NT2/D1 (cell line): ENCODE measurements around the gene CNTD1.

Experiments used
- YY1 ChIP-seq: IDR thresholded peaks from 2 replicates; pipeline ENCODE4 v1.6.1; 2011; ENCODE audit not compliant: insufficient read length, insufficient read depth
- ZNF274 ChIP-seq: IDR thresholded peaks from 2 replicates; pipeline ENCODE4 v1.6.1; 2011; ENCODE audit warnings: mild to moderate bottlenecking, low read depth, low read length

DNA sequence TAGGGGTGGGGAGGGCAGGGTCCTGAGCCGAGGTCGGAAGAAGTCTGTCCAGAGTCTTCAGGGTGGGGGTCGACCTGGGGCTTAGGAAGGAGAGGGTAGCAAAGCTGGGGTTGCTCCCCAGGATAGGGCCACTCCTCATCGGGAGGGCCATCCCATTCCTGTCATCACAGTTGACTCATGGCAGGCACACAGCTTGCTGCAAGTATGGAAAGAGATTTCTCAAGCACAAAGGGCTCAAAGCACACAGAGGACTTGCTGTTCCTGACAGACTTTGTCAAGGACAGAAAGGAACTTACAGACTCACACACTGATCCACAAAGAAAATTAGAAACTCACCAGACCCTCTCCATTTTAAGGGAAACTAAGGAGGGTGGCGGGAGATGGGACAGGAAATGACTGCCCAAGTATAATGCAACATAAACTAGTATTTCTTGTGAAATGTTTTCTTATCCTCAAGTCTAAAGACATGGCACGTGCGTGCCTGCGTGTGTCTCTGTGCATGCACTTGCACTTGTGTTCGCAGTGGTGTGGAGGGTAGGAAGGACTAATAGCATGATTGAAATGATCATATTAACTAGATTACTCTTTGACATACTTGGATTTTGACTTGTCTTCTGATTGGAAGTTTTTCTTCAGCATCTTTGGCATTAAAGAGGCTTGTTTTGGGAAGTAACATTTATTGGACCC is 48.1 kb downstream of the CNTD1 start:
- TF ChIP-seq ZNF274 (no peak), YY1 (no peak)
